Pancreas (tissue), 10 donors: ENCODE results near the gene MOK. TPM values are rescaled to one million over a fixed set of nuclear protein-coding genes. Genes with fewer than 3 reads are reported as not detected.

Source experiments
- ATAC-seq, 4 donors: fragments of 200-7000 bp; cut with Tn5 transposase; one replicate each; pipeline versions ENCODE4 v1.8.0 to v1.9.1; 2020; ENCODE audit warnings: mild to moderate bottlenecking in 4 of 4, moderate library complexity in 4 of 4
- DNase-seq, 6 donors: peaks; one replicate each; pipeline ENCODE4 v3.0.0-alpha.2; 2020
- FAIRE-seq: peaks from 2 replicates; lab custom pipeline; 2012; peaks lifted over from hg19 to GRCh38; lab: Jason Lieb, UNC
- H3K27ac ChIP-seq, 4 donors: fragments of 200-600 bp; sonication (generic); 1 replicate in 3 of 4; 2 replicates in 1 of 4; pipeline versions ENCODE4 v1.5.0 to v1.8.0; 2020
- H3K27me3 ChIP-seq, 4 donors: fragments of 200-600 bp; one replicate each; pipeline ENCODE4 v1.8.0; 2021
- H3K36me3 ChIP-seq, 3 donors: fragments of 200-600 bp; sonication (generic) in 1 of 3; one replicate each; pipeline versions ENCODE4 v1.5.0 to v1.8.0; 2020 to 2021
- H3K4me1 ChIP-seq, 3 donors: fragments of 200-600 bp; one replicate each; pipeline ENCODE4 v1.8.0; 2021
- H3K4me3 ChIP-seq, 4 donors: fragments of 200-600 bp; sonication (generic) in 2 of 4; one replicate each; pipeline versions ENCODE4 v1.5.0 to v1.8.0; 2020 to 2021
- H3K9me3 ChIP-seq, 4 donors: fragments of 200-600 bp; one replicate each; pipeline ENCODE4 v1.8.0; 2021
- WGBS, 2 donors: extraction: QIAGEN DNeasy Blood & Tissue Kit; methylation state at CpG; one replicate each; pipeline ENCODE4 v1.1.7; 2013; 5-methylcytosine and 5-hydroxymethylcytosine counted together
- intact Hi-C, 3 donors: fragments of 100-400 bp; cut with DNase I; formaldehyde crosslinking; loops; one replicate each; pipeline versions ENCODE4 v1.11.1 to v1.14.2; 2022
- polyA plus RNA-seq, 2 donors: library from polyadenylated mRNA; stranded (reverse); fragments of 200-250 nt; gene quantifications; one replicate each; pipeline ENCODE4 v1.2.3, GENCODE V29; 2013
- total RNA-seq, 6 donors: library from RNA; stranded (reverse); fragmentation: NEBNext Ultra II Directional in 4 of 6; extraction: Animal tissue kit (Norgen Biotek cat#: 25700) in 4 of 6; gene quantifications; one replicate each; pipeline versions ENCODE4 v1.2.1 to v1.2.4, GENCODE V29; 2021 to 2023
- TF ChIP-seq, protein P1 (sequence below), 4 donors: fragments of 200-600 bp; sonication (generic) in 3 of 4; IDR thresholded peaks; one replicate each; pipeline versions ENCODE4 v1.5.0 to v1.8.0; 2021; ENCODE audit warnings: antibody characterized with exemption in 4 of 4
- donor health status: healthy with polysubstance abuse.
- donor health status: DM: no; HTN: no; CAD: no; lungs with moderate emphysema.
- donor health status: DM: no; HTN: no; CAD: no.
- donor health status: control.
- donor health status: control.
- donor health status: Bipolar disorder and iron deficiency.
- donor health status: DM: yes; HTN: yes; CAD: no.
- donor health status: DM: no; HTN: no; CAD: no.
- donor health status: DM: no; HTN: no; CAD: no.
- donor health status: DM: yes; HTN: yes; CAD: no.

MOK gene
- total and polyA plus RNA-seq, 8 donors, result 7.7 to 35.9 (median 9.4) TPM

DNA sequence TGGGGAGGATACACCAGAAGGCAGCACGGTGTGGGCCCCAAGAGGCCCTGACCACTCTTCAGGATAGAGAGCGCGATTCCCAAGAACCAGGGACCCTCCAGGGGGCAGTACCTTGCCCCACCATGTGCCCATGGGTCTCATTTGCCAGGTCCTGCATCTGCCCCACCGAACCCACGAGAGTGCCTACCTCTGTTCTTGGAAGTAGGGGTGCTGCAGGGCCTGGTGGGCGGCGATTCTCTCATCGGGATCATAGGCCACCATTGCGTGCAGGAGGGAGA, 72.7 kb downstream of the MOK start:
- Histone ChIP-seq H3K27ac (no peak overlapping the region), H3K9me3 (no peaks in the 10 kb centered on the region), H3K4me3 (no peak overlapping the region), H3K36me3 (peaks cover 0 to 3% (median 0%) of the 10 kb centered on the region in 3 donors), H3K27me3 (no peaks in the 10 kb centered on the region), H3K4me1 (no peaks in the 10 kb centered on the region)
- TF ChIP-seq, protein P1, sequence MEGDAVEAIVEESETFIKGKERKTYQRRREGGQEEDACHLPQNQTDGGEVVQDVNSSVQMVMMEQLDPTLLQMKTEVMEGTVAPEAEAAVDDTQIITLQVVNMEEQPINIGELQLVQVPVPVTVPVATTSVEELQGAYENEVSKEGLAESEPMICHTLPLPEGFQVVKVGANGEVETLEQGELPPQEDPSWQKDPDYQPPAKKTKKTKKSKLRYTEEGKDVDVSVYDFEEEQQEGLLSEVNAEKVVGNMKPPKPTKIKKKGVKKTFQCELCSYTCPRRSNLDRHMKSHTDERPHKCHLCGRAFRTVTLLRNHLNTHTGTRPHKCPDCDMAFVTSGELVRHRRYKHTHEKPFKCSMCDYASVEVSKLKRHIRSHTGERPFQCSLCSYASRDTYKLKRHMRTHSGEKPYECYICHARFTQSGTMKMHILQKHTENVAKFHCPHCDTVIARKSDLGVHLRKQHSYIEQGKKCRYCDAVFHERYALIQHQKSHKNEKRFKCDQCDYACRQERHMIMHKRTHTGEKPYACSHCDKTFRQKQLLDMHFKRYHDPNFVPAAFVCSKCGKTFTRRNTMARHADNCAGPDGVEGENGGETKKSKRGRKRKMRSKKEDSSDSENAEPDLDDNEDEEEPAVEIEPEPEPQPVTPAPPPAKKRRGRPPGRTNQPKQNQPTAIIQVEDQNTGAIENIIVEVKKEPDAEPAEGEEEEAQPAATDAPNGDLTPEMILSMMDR (IDR thresholded peaks at IDR 0.05), result no peak
- DNase-seq (no peak), ATAC-seq (no peak), FAIRE-seq (no peak)
- WGBS, 2 donors, result 87 to 88% methylated on average over 9 of the region's 9 CpGs
- intact Hi-C loops, result loop anchor here in 2 of 3 donors (5.0 kb wide), 1 partner anchor 80 kb away; no protein-coding TSS in a partner anchor

DNA sequence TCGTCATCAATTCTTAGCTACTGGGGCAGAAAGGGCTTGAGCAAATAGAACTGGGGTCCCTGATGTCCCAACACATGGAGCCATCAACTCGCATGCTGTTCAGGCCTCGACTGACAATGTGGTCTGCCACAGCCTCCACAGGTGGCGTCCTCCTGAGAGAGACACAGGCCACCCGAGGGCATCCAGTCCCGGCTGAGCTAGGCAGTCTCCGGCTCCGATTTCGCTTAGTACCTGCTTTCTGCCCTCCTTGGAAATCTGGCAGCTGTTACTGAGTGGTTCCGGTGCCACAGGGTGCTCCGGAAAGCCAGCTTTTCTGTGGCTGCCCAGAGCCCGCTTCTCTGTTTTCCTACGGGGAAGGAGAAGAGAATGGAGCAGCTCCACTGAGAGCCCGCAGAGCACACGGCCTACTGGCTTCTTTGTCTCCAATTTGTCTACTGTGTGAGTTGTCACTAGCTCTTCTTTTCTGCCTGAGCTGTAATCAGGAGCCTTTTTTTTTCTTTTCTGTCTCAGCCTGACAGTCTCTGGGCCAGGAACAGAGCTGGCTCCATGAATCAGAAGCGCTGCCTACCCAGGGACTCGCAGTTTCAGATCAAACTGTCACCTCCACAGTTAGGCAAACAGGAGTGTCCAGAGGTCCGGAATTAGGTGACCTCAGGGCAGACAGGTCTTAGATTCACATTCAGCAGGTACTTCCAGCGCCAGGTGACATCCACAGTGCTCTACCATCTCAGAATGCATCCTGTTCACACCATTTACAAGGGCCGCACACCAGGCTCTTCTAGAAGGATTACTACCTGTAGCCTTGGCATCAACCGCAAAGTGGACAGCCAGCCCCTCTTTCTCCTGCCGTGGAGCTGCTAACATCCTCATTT, 73.3 kb downstream of the MOK start:
- no peaks in the 10 kb centered on the region for H3K4me1 ChIP-seq
- FAIRE-seq, result no peak
- H3K27me3 ChIP-seq, result no peaks in the 10 kb centered on the region
- 86 to 87% methylated on average over 22 of the region's 22 CpGs for WGBS, 2 donors
- no peak overlapping the region for H3K4me3 ChIP-seq
- H3K27ac ChIP-seq, result no peak overlapping the region
- H3K36me3 ChIP-seq, result peaks cover 0 to 3% (median 0%) of the 10 kb centered on the region in 3 donors
- intact Hi-C loops, result loop anchor here in 2 of 3 donors (5.0 kb wide), 1 partner anchor 81 kb away; no protein-coding TSS in a partner anchor
- DNase-seq, result peak in 1 of 6 donors; percentile 35
- no peak for ATAC-seq
- TF ChIP-seq, protein P1 (IDR thresholded peaks at IDR 0.05), result no peak
- no peaks in the 10 kb centered on the region for H3K9me3 ChIP-seq

DNA sequence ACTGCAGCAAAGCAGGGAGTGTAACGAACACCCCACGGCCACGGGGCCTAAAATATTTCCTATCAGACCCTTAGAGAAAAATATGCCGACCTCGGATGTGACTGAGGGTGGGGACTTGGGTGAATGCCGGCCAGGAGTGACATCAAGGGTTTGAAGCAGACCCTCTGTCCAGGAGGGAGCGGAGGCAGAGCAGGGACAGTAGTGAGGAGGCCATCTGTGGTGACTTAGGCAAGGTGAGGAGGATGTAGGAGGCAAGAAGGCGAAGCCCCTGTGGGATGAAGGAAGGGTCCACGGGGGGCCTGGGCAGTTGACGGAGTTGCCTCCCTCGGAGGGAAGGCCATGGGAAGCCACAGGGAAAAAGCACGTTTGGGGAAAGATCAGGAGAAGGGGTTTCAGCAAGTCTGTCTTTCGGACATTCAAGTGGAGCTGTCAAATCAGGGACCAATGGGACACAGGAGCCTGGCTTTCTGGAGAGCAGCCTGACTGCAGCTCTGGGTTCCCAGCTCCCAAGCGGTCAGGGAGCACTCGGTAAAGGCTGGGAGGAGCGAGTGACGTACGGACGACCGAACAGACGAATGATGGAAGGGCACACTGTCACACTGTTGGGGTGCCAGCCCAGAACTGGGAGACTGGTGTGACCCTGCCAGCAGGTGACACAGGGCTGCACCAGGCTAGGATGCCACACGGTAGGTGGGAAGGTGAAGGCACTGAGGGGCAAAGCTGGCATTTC, 74.3 kb downstream of the MOK start:
- Histone ChIP-seq H3K27ac (no peak overlapping the region), H3K27me3 (no peaks in the 10 kb centered on the region), H3K4me1 (no peaks in the 10 kb centered on the region), H3K36me3 (peaks cover 0 to 3% (median 0%) of the 10 kb centered on the region in 3 donors), H3K4me3 (no peak overlapping the region), H3K9me3 (no peaks in the 10 kb centered on the region)
- intact Hi-C loops, result loop anchor here in 2 of 3 donors (5.0 kb wide), 1 partner anchor 82 kb away; no protein-coding TSS in a partner anchor
- DNase-seq (peak in 1 of 6 donors; percentile 28), FAIRE-seq (no peak), ATAC-seq (no peak)
- TF ChIP-seq, protein P1 (IDR thresholded peaks at IDR 0.05), result no peak
- 82 to 86% methylated on average over 22 of the region's 22 CpGs for WGBS, 2 donors

DNA sequence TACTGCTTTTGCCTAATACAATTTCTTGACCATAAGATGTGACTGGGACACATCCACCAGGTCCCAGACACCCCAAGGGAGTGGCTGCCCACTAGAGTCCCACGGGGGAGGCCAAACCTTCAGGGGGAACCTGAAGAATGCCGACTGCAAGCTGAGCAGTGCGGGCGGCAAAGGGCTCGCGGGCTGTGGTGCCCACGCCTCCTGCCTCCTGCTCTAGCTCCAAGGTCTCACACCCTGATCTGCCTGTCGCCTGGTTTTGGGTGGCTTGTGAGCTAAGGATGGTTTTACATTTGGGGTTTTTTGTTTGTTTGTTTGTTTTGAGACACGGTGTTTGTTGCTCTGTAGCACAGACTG, 75.2 kb downstream of the MOK start:
- intact Hi-C loops, result loop anchor here in 2 of 3 donors (5.0 kb wide), 1 partner anchor 83 kb away; no protein-coding TSS in a partner anchor
- Histone ChIP-seq H3K4me3 (no peak overlapping the region), H3K4me1 (no peaks in the 10 kb centered on the region), H3K27ac (no peak overlapping the region), H3K9me3 (no peaks in the 10 kb centered on the region), H3K36me3 (peaks cover 0 to 5% (median 0%) of the 10 kb centered on the region in 3 donors), H3K27me3 (no peaks in the 10 kb centered on the region)
- DNase-seq, result peak in 1 of 6 donors; percentile 30
- 86 to 88% methylated on average over 9 of the region's 9 CpGs for WGBS, 2 donors
- no peak for ATAC-seq
- TF ChIP-seq, protein P1 (IDR thresholded peaks at IDR 0.05), result no peak
- no peak for FAIRE-seq
